Kidney (tissue), 22 donors: ENCODE data around the gene HARBI1. TPM values are rescaled to one million over a fixed set of nuclear protein-coding genes. Genes with fewer than 3 reads are reported as not detected.

Source experiments
- DNase-seq, 5 donors: peaks; one replicate each; pipeline ENCODE4 v3.0.0-alpha.2; 2013 to 2020
- FAIRE-seq: peaks from 2 replicates; lab custom pipeline; 2012; peaks lifted over from hg19 to GRCh38; lab: Jason Lieb, UNC
- H3K27ac ChIP-seq, 2 donors: one replicate each; pipeline ENCODE4 v1.7.0; 2013; ENCODE audit warnings: low read depth in 2 of 2, low read length in 2 of 2, inconsistent platforms in 1 of 2
- H3K27me3 ChIP-seq: one replicate; pipeline ENCODE4 v1.7.1; 2013; ENCODE audit warnings: low read length, inconsistent platforms; ENCODE audit not compliant: control insufficient read depth, insufficient read depth
- H3K36me3 ChIP-seq, 3 donors: one replicate each; pipeline versions ENCODE4 v1.7.0 to v1.7.1; 2013; ENCODE audit warnings: low read length in 3 of 3, control low read depth in 1 of 3, inconsistent platforms in 1 of 3; ENCODE audit not compliant: insufficient read depth in 3 of 3, control insufficient read depth in 2 of 3
- H3K4me1 ChIP-seq, 3 donors: one replicate each; pipeline versions ENCODE4 v1.7.0 to v1.7.1; 2013; ENCODE audit warnings: low read length in 3 of 3, inconsistent platforms in 1 of 3, low read depth in 1 of 3; ENCODE audit not compliant: control insufficient read depth in 2 of 3, insufficient read depth in 2 of 3
- H3K4me3 ChIP-seq, 3 donors: one replicate each; pipeline versions ENCODE4 v1.7.0 to v1.8.1; 2013; ENCODE audit warnings: low read length in 3 of 3, control low read depth in 1 of 3, inconsistent platforms in 1 of 3
- H3K9ac ChIP-seq, 3 donors: one replicate each; pipeline versions ENCODE4 v1.7.0 to v1.7.1; 2013; ENCODE audit warnings: low read length in 3 of 3, control low read depth in 1 of 3, inconsistent platforms in 1 of 3
- H3K9me3 ChIP-seq, 3 donors: one replicate each; pipeline versions ENCODE4 v1.7.0 to v1.7.1; 2013; ENCODE audit warnings: low read length in 3 of 3, control low read depth in 1 of 3, inconsistent platforms in 1 of 3; ENCODE audit not compliant: control insufficient read depth in 2 of 3, insufficient read depth in 1 of 3
- intact Hi-C: fragments of 100-400 bp; cut with DNase I; formaldehyde crosslinking; loops from one replicate; pipeline ENCODE4 v1.11.1; 2022
- long read RNA-seq, 10 donors: library from polyadenylated mRNA in 1 of 10; unstranded in 1 of 10; transcript quantifications; one replicate each; pipeline ENCODE4 v2.0.0 and lab custom pipeline, GENCODE V29; 2021 to 2026
- polyA plus RNA-seq: library from polyadenylated mRNA; stranded (reverse); fragments of 350-450 nt; fragmentation: Illumina TruSeq; extraction: RNeasy Lipid Tissue Mini Kit (QIAGEN cat#74804); gene quantifications from one replicate; pipeline ENCODE4 v1.2.3, GENCODE V29; 2014; ENCODE audit warnings: low read depth, low replicate concordance; ENCODE audit not compliant: insufficient read depth
- total RNA-seq: library from RNA; stranded (reverse); fragmentation: NEBNext Ultra II Directional; extraction: Animal tissue kit (Norgen Biotek cat#: 25700); gene quantifications from one replicate; pipeline ENCODE4 v1.2.1, GENCODE V29; 2021
- TF ChIP-seq, protein P1 (sequence below): IDR thresholded peaks from 3 replicates; pipeline ENCODE4 v1.5.1; 2012; ENCODE audit warnings: mild to moderate bottlenecking, moderate library complexity, borderline replicate concordance; ENCODE audit not compliant: insufficient read depth; ENCODE audit errors: extremely low read depth
- donor health status: control.
- donor health status: control.
- donor health status: control.
- donor health status: control.
- donor health status: control.
- donor health status: DM: yes; HTN: yes; CAD: no.
- donor health status: Normal renal cell carcinoma (clear cell type).

The HARBI1 gene, protein sequence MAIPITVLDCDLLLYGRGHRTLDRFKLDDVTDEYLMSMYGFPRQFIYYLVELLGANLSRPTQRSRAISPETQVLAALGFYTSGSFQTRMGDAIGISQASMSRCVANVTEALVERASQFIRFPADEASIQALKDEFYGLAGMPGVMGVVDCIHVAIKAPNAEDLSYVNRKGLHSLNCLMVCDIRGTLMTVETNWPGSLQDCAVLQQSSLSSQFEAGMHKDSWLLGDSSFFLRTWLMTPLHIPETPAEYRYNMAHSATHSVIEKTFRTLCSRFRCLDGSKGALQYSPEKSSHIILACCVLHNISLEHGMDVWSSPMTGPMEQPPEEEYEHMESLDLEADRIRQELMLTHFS
- total RNA-seq (4.0 TPM), polyA plus RNA-seq (2.5 TPM)
- long read RNA-seq, donor 1 = 0 reads
- long read RNA-seq, donor 2, partial matches to known transcripts = 0 of 2 reads
- long read RNA-seq, donor 2, other reads (novel, unspliced or antisense) = 0 of 2 reads
- long read RNA-seq, donor 3 = 0 reads
- long read RNA-seq, donor 4, partial matches to known transcripts = 0 of 1 reads
- long read RNA-seq, donor 4, other reads (novel, unspliced or antisense) = 0 of 1 reads
- long read RNA-seq, donor 5 = 0 reads
- long read RNA-seq, donor 6, partial matches to known transcripts = 0 of 3 reads
- long read RNA-seq, donor 6, other reads (novel, unspliced or antisense) = 0 of 3 reads
- long read RNA-seq, donor 7, partial matches to known transcripts = 0 of 3 reads
- long read RNA-seq, donor 7, other reads (novel, unspliced or antisense) = 0 of 3 reads
- long read RNA-seq, donor 8 = 0 reads
- long read RNA-seq, donor 9 = 0 reads
- long read RNA-seq, donor 10, partial matches to known transcripts = 34 of 35 reads
- long read RNA-seq, donor 10, other reads (novel, unspliced or antisense) = 0 of 35 reads

GRCh38 chr11:46617134-46617971, at the start of gene HARBI1, which contains the start of gene ATG13:
Gene HARBI1 (minus strand): TSS chr11:46617227. CDS start chr11:46616237, 990 bp downstream.
Gene ATG13 (plus strand): TSS chr11:46617553. CDS start chr11:46644292, 26,739 bp downstream.
- intact Hi-C loops = no loop called here
- TF ChIP-seq, protein P1, sequence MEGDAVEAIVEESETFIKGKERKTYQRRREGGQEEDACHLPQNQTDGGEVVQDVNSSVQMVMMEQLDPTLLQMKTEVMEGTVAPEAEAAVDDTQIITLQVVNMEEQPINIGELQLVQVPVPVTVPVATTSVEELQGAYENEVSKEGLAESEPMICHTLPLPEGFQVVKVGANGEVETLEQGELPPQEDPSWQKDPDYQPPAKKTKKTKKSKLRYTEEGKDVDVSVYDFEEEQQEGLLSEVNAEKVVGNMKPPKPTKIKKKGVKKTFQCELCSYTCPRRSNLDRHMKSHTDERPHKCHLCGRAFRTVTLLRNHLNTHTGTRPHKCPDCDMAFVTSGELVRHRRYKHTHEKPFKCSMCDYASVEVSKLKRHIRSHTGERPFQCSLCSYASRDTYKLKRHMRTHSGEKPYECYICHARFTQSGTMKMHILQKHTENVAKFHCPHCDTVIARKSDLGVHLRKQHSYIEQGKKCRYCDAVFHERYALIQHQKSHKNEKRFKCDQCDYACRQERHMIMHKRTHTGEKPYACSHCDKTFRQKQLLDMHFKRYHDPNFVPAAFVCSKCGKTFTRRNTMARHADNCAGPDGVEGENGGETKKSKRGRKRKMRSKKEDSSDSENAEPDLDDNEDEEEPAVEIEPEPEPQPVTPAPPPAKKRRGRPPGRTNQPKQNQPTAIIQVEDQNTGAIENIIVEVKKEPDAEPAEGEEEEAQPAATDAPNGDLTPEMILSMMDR = peak; percentile 50
- no peaks in the 10 kb centered on the region for H3K9me3 ChIP-seq
- peak within 1 kb of the TSS; percentile 93 to 98 (median 97) for H3K4me3 ChIP-seq
- H3K9ac ChIP-seq = peak within 1 kb of the TSS; percentile 82 to 90 (median 89)
- DNase-seq (peak; percentile 93 to 96 (median 96)), FAIRE-seq (no peak)
- peaks cover 0 to 8% (median 4%) of the 10 kb centered on the region in 3 donors for H3K36me3 ChIP-seq
- H3K4me1 ChIP-seq = peaks cover 0 to 15% (median 9%) of the 10 kb centered on the region in 3 donors
- peak within 1 kb of the TSS; percentile 95 to 96 for H3K27ac ChIP-seq
- H3K27me3 ChIP-seq = no peaks in the 10 kb centered on the region

- no peaks in the 10 kb centered on the region for H3K9me3 ChIP-seq
- H3K36me3 ChIP-seq = peaks cover 11 to 59% (median 37%) of the 10 kb centered on the region in 3 donors
- peak overlapping the region in 1 of 2 donors; percentile 8 for H3K27ac ChIP-seq
- H3K4me3 ChIP-seq = no peak overlapping the region
- peaks cover 0 to 7% (median 2%) of the 10 kb centered on the region in 3 donors for H3K4me1 ChIP-seq
- no peak for FAIRE-seq
- H3K9ac ChIP-seq = no peak overlapping the region
- no peaks in the 10 kb centered on the region for H3K27me3 ChIP-seq
- DNase-seq = peak in 1 of 5 donors; percentile 13
- intact Hi-C loops = no loop called here
- TF ChIP-seq, protein P1 = no peak
Observed at GRCh38 chr11:46666516-46666915, 49.5 kb upstream of the HARBI1 start.

DNA sequence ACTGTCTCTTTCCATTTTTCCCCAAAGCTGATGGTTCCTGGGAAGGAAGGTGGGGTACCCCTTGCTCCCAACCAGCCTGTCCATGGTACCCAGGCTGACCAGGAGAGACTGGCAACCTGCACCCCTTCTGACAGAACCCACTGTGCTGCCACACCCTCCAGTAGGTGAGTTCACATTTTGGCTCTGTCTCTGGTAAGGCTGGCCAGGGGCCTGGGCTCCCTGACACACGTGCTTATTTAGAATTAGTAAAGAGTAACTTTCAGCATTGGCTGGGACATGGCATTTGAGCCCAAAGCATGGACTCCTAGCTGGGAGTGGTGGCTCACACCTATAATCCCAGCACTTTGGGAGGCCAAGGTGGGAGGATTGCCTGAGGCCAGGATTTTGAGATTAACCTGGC, 48.3 kb upstream of the HARBI1 start:
- DNase-seq (no peak), FAIRE-seq (no peak)
- Histone ChIP-seq H3K9me3 (no peaks in the 10 kb centered on the region), H3K4me3 (no peak overlapping the region), H3K9ac (no peak overlapping the region), H3K27ac (no peak overlapping the region), H3K36me3 (peaks cover 9 to 54% (median 30%) of the 10 kb centered on the region in 3 donors), H3K4me1 (peaks cover 0 to 7% (median 2%) of the 10 kb centered on the region in 3 donors), H3K27me3 (no peaks in the 10 kb centered on the region)
- intact Hi-C loops = no loop called here
- TF ChIP-seq, protein P1 = no peak
